ENCODE measurements around the gene FGF12. TPM values are rescaled to one million over a fixed set of nuclear protein-coding genes. Genes with fewer than 3 reads are reported as not detected.

The FGF12 gene
- total RNA-seq, 1 donor from 2014 or later = 1.6 TPM

GRCh38 chr3:192296845-192297244 is 430.5 kb downstream of the FGF12 start:
- no peak for TF ChIP-seq CTCF (conservative IDR thresholded peaks at IDR 0.05; ENCODE audit: low read depth, low read length)
- no peak for DNase-seq (ENCODE audit: low read depth)
- no peak overlapping the region for H3K4me3 ChIP-seq (ENCODE audit: low read depth, low read length)

- no peak for TF ChIP-seq CTCF (conservative IDR thresholded peaks at IDR 0.05; ENCODE audit: low read depth, low read length)
- no peak for DNase-seq (ENCODE audit: low read depth)
Observed at GRCh38 chr3:192284443-192285072, 442.8 kb downstream of the FGF12 start.

GRCh38 chr3:192281207-192281880 is 446.0 kb downstream of the FGF12 start:
- DNase-seq (ENCODE audit: low read depth) = no peak
- TF ChIP-seq CTCF (conservative IDR thresholded peaks at IDR 0.05; ENCODE audit: low read depth, low read length) = no peak
- no peak overlapping the region for H3K4me3 ChIP-seq (ENCODE audit: low read depth, low read length)

More at GRCh38 chr3:192284443-192285072, 442.8 kb downstream of the FGF12 start:
- H3K4me3 ChIP-seq (ENCODE audit: low read depth, low read length) = no peak overlapping the region

- no peak overlapping the region for H3K4me3 ChIP-seq (ENCODE audit: low read depth, low read length)
- no peak for DNase-seq (ENCODE audit: low read depth)
- TF ChIP-seq CTCF (conservative IDR thresholded peaks at IDR 0.05; ENCODE audit: low read depth, low read length) = no peak
Observed at GRCh38 chr3:192279664-192280063, 447.7 kb downstream of the FGF12 start.

- no peak for TF ChIP-seq CTCF (conservative IDR thresholded peaks at IDR 0.05; ENCODE audit: low read depth, low read length)
- H3K4me3 ChIP-seq (ENCODE audit: low read depth, low read length) = no peak overlapping the region
- no peak for DNase-seq (ENCODE audit: low read depth)
Observed at GRCh38 chr3:192277477-192277876, 449.9 kb downstream of the FGF12 start.

- no peak overlapping the region for H3K4me3 ChIP-seq (ENCODE audit: low read depth, low read length)
- no peak for DNase-seq (ENCODE audit: low read depth)
- no peak for TF ChIP-seq CTCF (conservative IDR thresholded peaks at IDR 0.05; ENCODE audit: low read depth, low read length)
Observed at GRCh38 chr3:192275741-192276355, 451.5 kb downstream of the FGF12 start.
